ENCODE data around the gene RALA.

- TF ChIP-seq, protein P1, sequence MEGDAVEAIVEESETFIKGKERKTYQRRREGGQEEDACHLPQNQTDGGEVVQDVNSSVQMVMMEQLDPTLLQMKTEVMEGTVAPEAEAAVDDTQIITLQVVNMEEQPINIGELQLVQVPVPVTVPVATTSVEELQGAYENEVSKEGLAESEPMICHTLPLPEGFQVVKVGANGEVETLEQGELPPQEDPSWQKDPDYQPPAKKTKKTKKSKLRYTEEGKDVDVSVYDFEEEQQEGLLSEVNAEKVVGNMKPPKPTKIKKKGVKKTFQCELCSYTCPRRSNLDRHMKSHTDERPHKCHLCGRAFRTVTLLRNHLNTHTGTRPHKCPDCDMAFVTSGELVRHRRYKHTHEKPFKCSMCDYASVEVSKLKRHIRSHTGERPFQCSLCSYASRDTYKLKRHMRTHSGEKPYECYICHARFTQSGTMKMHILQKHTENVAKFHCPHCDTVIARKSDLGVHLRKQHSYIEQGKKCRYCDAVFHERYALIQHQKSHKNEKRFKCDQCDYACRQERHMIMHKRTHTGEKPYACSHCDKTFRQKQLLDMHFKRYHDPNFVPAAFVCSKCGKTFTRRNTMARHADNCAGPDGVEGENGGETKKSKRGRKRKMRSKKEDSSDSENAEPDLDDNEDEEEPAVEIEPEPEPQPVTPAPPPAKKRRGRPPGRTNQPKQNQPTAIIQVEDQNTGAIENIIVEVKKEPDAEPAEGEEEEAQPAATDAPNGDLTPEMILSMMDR (IDR thresholded peaks at IDR 0.05), result no peak
- no peak for TF ChIP-seq POLR2A (IDR thresholded peaks at IDR 0.05)
These were observed 36.1 kb downstream of the RALA start for GRCh38 chr7:39659356-39660013.

Data from lower leg skin (tissue), 3 donors.